IPS DF 6.9 (cell line): ENCODE data around the gene GPR22.

ENCODE experiments used
- DNase-seq: peaks from one replicate; pipeline ENCODE4 v3.0.0-alpha.2; 2013; ENCODE audit warnings: low read depth, low spot score
- H3K27ac ChIP-seq: one replicate; pipeline ENCODE4 v1.5.1; 2013; ENCODE audit warnings: low read length, control low read depth
- H3K27me3 ChIP-seq: 2 replicates; pipeline ENCODE4 v1.6.1; 2013; ENCODE audit warnings: mild to moderate bottlenecking, low read length; ENCODE audit not compliant: control insufficient read depth, insufficient read depth
- H3K36me3 ChIP-seq: 2 replicates; pipeline ENCODE4 v1.6.1; 2013; ENCODE audit warnings: low read length; ENCODE audit not compliant: control insufficient read depth, insufficient read depth
- H3K4me1 ChIP-seq: 2 replicates; pipeline ENCODE4 v1.6.1; 2013; ENCODE audit warnings: low read length; ENCODE audit not compliant: control insufficient read depth, insufficient read depth
- H3K4me3 ChIP-seq: 2 replicates; pipeline ENCODE4 v1.5.1; 2013; ENCODE audit warnings: mild to moderate bottlenecking, low read length
- H3K9me3 ChIP-seq: 2 replicates; pipeline ENCODE4 v1.6.1; 2013; ENCODE audit warnings: low read length, inconsistent platforms; ENCODE audit not compliant: control insufficient read depth, insufficient read depth
- WGBS: extraction: QIAGEN DNeasy Blood & Tissue Kit; methylation state at CpG from one replicate; pipeline ENCODE4 v1.1.7; 2013; ENCODE audit warnings: mixed read lengths, missing lambda C conversion rate; ENCODE audit not compliant: insufficient read length, insufficient coverage; 5-methylcytosine and 5-hydroxymethylcytosine counted together

GPR22 gene

GRCh38 chr7:107502797-107503196 lies 32.9 kb downstream of the GPR22 start:
- no peak for DNase-seq
- Histone ChIP-seq H3K9me3 (no peaks in the 10 kb centered on the region; the same call in 1 of the 2 replicates), H3K4me3 (no peak overlapping the region), H3K27me3 (no peaks in the 10 kb centered on the region), H3K27ac (no peak overlapping the region), H3K4me1 (no peaks in the 10 kb centered on the region), H3K36me3 (no peaks in the 10 kb centered on the region)
- no CpG with 5 or more reads among the region's 2 CpGs for WGBS

GRCh38 chr7:107503687-107504086 lies 33.8 kb downstream of the GPR22 start:
- Histone ChIP-seq H3K4me1 (no peaks in the 10 kb centered on the region), H3K27me3 (no peaks in the 10 kb centered on the region), H3K27ac (no peak overlapping the region), H3K36me3 (no peaks in the 10 kb centered on the region), H3K9me3 (no peaks in the 10 kb centered on the region; the same call in 1 of the 2 replicates), H3K4me3 (no peak overlapping the region)
- no peak for DNase-seq

GRCh38 chr7:107505362-107505761 lies 35.5 kb downstream of the GPR22 start:
- Histone ChIP-seq H3K36me3 (no peaks in the 10 kb centered on the region), H3K4me3 (no peak overlapping the region), H3K27me3 (no peaks in the 10 kb centered on the region), H3K4me1 (no peaks in the 10 kb centered on the region), H3K27ac (no peak overlapping the region), H3K9me3 (no peaks in the 10 kb centered on the region; the same call in 1 of the 2 replicates)
- WGBS = no CpG with 5 or more reads among the region's 1 CpG
- DNase-seq = no peak

- Histone ChIP-seq H3K36me3 (no peaks in the 10 kb centered on the region), H3K27me3 (no peaks in the 10 kb centered on the region), H3K4me3 (no peak overlapping the region), H3K4me1 (no peaks in the 10 kb centered on the region), H3K27ac (no peak overlapping the region), H3K9me3 (no peaks in the 10 kb centered on the region; the same call in 1 of the 2 replicates)
- no peak for DNase-seq
- WGBS = no CpG with 5 or more reads among the region's 2 CpGs
Measured at GRCh38 chr7:107505997-107506673, 36.3 kb downstream of the GPR22 start.

GRCh38 chr7:107506674-107507339 lies 37.0 kb downstream of the GPR22 start:
- H3K9me3 ChIP-seq = no peaks in the 10 kb centered on the region; the same call in 1 of the 2 replicates
- no peak overlapping the region for H3K4me3 ChIP-seq
- no CpG with 5 or more reads among the region's 7 CpGs for WGBS
- no peaks in the 10 kb centered on the region for H3K4me1 ChIP-seq
- no peaks in the 10 kb centered on the region for H3K36me3 ChIP-seq
- no peak overlapping the region for H3K27ac ChIP-seq
- no peaks in the 10 kb centered on the region for H3K27me3 ChIP-seq
- no peak for DNase-seq
